Thoracic aorta (tissue), 2 donors: ENCODE measurements around the gene IP6K3. TPM values are rescaled to one million over a fixed set of nuclear protein-coding genes. Genes with fewer than 3 reads are reported as not detected.

Experiments used
- ATAC-seq: fragments of 150-250 bp; one replicate; pipeline ENCODE4 v1.8.0; 2017; ENCODE audit warnings: low read depth; ENCODE audit not compliant: insufficient number of reproducible peaks, low FRiP score
- DNase-seq: peaks from one replicate; pipeline ENCODE4 v3.0.0-alpha.2; 2020; ENCODE audit warnings: low spot score
- H3K27ac ChIP-seq, 2 donors: fragments of 200-600 bp; sonication (generic); 1 replicate in 1 of 2; 2 replicates in 1 of 2; pipeline ENCODE4 v1.5.1; 2016; ENCODE audit warnings: mild to moderate bottlenecking in 2 of 2, moderate library complexity in 2 of 2
- H3K27me3 ChIP-seq: fragments of 200-600 bp; sonication (generic); replicated peaks from 2 replicates; pipeline ENCODE4 v1.6.0; 2016; ENCODE audit warnings: mild to moderate bottlenecking; ENCODE audit not compliant: insufficient read depth
- H3K36me3 ChIP-seq: fragments of 200-600 bp; sonication (generic); one replicate; pipeline ENCODE4 v1.5.1; 2016
- H3K4me1 ChIP-seq, 2 donors: fragments of 200-600 bp; sonication (generic); 1 replicate in 1 of 2; 2 replicates in 1 of 2; pipeline versions ENCODE4 v1.5.1 to v1.6.0; 2016; ENCODE audit warnings: low read depth in 2 of 2, mild to moderate bottlenecking in 1 of 2; ENCODE audit not compliant: control insufficient read depth in 1 of 2
- H3K4me3 ChIP-seq: fragments of 200-600 bp; sonication (generic); 2 replicates; pipeline ENCODE4 v1.5.1; 2016; ENCODE audit warnings: mild to moderate bottlenecking
- H3K9me3 ChIP-seq: fragments of 200-600 bp; sonication (generic); 2 replicates; pipeline ENCODE4 v1.5.1; 2016
- total RNA-seq, 2 donors: library from RNA; depleted of rRNA; stranded (reverse); fragments of >200 nt; gene quantifications; one replicate each; pipeline versions ENCODE4 v1.1.0 to v1.2.3, GENCODE V29; 2016
- TF ChIP-seq, protein P1 (sequence below): fragments of 200-600 bp; sonication (generic); IDR thresholded peaks from one replicate; pipeline ENCODE4 v1.5.1; 2019; ENCODE audit warnings: antibody characterized with exemption

Gene IP6K3
- total RNA-seq, 2 donors from 2014 or later, result 0.27 to 0.56 TPM

DNA sequence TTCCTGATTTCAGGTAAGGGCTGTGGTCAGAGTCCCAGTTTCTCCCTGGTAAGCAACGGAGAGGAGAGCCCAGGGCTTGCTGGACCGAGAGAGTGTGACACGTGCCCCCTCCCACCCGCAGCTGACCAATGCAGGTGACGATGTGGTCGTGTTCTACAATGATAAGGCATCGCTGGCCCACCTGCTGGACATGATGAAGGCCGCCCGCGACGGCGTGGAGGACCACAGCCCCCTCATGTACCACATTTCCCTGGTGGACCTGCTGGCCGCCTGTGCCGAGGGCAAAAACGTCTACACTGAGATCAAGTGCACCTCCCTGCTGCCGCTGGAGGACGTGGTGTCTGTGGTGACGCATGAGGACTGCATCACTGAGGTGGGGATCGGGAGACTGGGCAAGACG is 66.9 kb downstream of the IP6K3 start:
- TF ChIP-seq, protein P1, sequence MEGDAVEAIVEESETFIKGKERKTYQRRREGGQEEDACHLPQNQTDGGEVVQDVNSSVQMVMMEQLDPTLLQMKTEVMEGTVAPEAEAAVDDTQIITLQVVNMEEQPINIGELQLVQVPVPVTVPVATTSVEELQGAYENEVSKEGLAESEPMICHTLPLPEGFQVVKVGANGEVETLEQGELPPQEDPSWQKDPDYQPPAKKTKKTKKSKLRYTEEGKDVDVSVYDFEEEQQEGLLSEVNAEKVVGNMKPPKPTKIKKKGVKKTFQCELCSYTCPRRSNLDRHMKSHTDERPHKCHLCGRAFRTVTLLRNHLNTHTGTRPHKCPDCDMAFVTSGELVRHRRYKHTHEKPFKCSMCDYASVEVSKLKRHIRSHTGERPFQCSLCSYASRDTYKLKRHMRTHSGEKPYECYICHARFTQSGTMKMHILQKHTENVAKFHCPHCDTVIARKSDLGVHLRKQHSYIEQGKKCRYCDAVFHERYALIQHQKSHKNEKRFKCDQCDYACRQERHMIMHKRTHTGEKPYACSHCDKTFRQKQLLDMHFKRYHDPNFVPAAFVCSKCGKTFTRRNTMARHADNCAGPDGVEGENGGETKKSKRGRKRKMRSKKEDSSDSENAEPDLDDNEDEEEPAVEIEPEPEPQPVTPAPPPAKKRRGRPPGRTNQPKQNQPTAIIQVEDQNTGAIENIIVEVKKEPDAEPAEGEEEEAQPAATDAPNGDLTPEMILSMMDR, result no peak
- no peaks in the 10 kb centered on the region for H3K4me1 ChIP-seq
- no peaks in the 10 kb centered on the region for H3K36me3 ChIP-seq
- H3K27ac ChIP-seq, result no peak overlapping the region
- no peaks in the 10 kb centered on the region for H3K27me3 ChIP-seq
- ATAC-seq (no peak), DNase-seq (no peak)
- H3K9me3 ChIP-seq, result no peaks in the 10 kb centered on the region
- H3K4me3 ChIP-seq, result no peak overlapping the region

DNA sequence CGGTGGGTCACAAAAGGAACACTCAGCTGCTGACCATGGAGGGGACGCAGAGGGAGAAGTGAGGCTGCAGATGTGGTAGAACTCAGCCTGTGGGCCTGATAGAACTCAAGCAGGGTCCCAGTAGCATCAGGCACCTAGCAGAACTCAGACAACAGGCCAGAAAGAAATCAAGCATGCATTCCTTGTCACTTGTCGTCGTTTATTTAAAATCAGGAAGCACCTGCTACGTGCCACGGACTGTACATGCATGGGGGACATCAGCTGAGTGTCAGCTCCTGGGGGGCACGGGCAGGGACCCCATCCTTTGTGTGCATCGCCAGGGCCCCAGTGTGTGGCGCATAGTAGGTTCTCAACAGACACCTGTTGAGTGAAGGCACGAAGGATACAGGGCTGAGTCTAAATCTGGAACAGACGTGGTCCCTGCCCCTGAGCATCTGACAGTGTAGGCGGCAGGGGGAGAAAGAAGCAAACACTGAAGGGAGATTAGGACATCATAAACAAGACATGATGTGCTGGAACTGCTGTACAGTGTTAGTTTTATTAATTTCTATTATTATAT is 67.7 kb downstream of the IP6K3 start:
- ATAC-seq, result no peak
- no peaks in the 10 kb centered on the region for H3K27me3 ChIP-seq
- no peak for DNase-seq
- no peak overlapping the region for H3K27ac ChIP-seq
- TF ChIP-seq, protein P1, result no peak
- H3K9me3 ChIP-seq, result no peaks in the 10 kb centered on the region
- no peaks in the 10 kb centered on the region for H3K36me3 ChIP-seq
- no peaks in the 10 kb centered on the region for H3K4me1 ChIP-seq
- H3K4me3 ChIP-seq, result no peak overlapping the region

DNA sequence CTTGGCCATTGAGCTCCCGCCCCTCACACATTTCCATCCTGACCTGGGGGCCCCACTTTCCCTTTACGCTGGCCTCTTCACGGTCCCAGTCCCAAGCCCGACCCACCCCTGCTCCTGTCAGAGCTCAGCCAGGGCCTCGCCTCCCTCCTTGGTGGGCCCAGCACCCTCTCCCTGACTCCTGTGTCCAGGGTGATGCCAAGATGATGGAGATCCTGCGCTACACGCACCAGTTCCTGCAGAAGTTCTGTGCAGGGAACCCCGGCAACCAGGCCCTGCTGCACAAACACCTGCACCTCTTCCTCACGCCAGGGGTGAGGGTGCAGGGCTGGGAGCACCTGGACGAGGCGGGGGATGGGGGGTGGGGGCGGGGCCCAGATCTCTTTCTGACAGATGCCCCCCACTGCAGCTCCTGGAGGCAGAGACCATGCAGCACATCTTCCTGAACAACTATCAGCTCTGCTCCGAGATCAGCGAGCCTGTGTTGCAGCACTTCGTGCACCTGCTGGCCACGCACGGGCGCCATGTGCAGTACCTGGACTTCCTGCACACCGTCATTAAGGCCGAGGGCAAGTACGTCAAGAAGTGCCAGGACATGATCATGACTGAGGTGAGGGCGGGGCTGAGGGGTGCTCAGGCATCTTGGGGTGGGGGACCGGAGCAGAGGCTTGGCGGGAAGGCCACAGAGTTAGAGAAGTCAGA is 68.3 kb downstream of the IP6K3 start:
- Histone ChIP-seq H3K9me3 (no peaks in the 10 kb centered on the region), H3K4me1 (peaks cover 0 to 3% of the 10 kb centered on the region in 2 donors), H3K36me3 (no peaks in the 10 kb centered on the region), H3K27ac (no peak overlapping the region), H3K27me3 (no peaks in the 10 kb centered on the region), H3K4me3 (no peak overlapping the region)
- TF ChIP-seq, protein P1, result no peak
- DNase-seq (no peak), ATAC-seq (no peak)

DNA sequence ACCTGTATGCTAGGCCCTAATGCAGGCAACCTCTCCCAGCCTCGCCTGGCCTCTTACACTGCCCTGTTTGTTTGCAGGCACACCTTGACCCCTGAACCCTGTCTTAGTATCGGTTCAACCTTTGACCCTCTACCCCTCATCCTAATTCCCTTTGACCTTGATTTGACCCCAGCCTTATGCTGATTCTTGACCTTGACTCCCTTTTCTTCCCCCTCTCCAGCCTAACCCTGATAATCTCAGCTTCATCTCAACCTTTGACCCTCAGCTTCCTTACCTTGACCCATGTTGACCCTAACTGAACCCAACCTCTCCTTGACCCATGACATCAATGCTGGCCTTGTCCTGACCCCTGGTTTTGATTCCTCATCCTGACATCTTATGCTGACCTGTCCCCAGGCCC is 69.0 kb downstream of the IP6K3 start:
- Histone ChIP-seq H3K36me3 (no peaks in the 10 kb centered on the region), H3K27me3 (no peaks in the 10 kb centered on the region)
- TF ChIP-seq, protein P1, result no peak

DNA sequence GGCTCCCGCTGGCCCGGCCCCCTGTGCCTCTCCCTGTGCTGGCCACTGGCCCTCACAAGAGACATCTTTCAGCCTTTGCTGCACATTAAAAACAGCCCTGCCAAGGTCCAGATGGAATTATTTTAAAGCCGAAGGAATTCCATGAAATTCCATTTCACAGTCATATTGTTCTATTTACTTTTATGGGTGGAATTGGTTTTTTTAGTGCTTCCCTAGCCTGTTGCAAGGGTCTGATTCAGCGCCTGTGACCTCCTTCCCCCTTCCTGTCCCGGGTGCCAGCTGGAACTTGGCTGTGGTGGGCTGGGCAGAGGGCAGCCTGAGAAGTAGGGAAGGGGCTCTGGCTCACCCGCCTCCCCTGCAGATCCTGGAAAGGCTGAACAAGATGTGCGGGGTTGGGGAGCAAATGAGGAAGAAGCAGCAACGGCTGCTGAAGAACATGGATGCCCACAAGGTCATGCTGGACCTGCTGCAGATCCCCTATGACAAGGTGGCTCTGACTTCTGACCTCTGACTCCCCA is 69.5 kb downstream of the IP6K3 start:
- DNase-seq (no peak), ATAC-seq (no peak)
- Histone ChIP-seq H3K4me3 (no peak overlapping the region), H3K27me3 (no peaks in the 10 kb centered on the region), H3K9me3 (no peaks in the 10 kb centered on the region), H3K4me1 (peaks cover 0 to 12% of the 10 kb centered on the region in 2 donors), H3K36me3 (no peaks in the 10 kb centered on the region), H3K27ac (no peak overlapping the region)
- TF ChIP-seq, protein P1, result no peak

More for the DNA sequence above, 69.0 kb downstream of the IP6K3 start:
- DNase-seq, result no peak
- H3K9me3 ChIP-seq, result no peaks in the 10 kb centered on the region
- ATAC-seq, result no peak
- no peak overlapping the region for H3K27ac ChIP-seq
- H3K4me1 ChIP-seq, result peaks cover 0 to 10% of the 10 kb centered on the region in 2 donors
- H3K4me3 ChIP-seq, result no peak overlapping the region
